SW 1271 (cell line): ENCODE data around the gene OTOGL.
A peak's percentile ranks its signal among the peaks of the same experiment; 100 is the strongest.
"Not testable (repeated sequence)": the region's sequence is repeated elsewhere in the genome, so short reads cannot be mapped to it uniquely, and the experiment has no call there.

Source experiments
- DNase-seq, 2 experiments: peaks; one replicate each; lab custom pipeline; 2025; lab: John Stamatoyannopoulos, UW

The OTOGL gene

GRCh38 chr12:80230068-80230467 is 130.7 kb downstream of the OTOGL start:
- no peak for DNase-seq

GRCh38 chr12:80232837-80233236 is 133.5 kb downstream of the OTOGL start:
- no peak for DNase-seq

DNA sequence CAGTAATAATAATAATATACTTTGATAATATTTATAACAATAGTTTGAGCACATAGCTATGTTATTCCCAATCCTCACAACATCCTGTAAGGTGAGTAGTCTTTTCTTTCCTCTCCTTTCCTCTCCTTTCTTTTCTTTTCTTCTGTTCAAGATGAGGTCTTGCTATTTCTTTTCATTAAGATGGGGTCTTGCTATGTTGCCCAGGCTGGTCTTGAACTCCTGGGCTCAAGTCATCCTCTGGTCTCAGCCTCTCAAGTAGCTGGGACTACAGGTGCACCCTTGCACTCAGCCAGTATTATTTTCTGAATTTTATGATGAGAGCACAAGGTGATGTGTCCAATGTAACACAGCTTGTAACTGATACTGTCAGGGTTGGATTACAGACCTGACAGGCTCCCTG is 134.6 kb downstream of the OTOGL start:
- no peak for DNase-seq

GRCh38 chr12:80234667-80235066 is 135.3 kb downstream of the OTOGL start:
- no peak for DNase-seq

DNA sequence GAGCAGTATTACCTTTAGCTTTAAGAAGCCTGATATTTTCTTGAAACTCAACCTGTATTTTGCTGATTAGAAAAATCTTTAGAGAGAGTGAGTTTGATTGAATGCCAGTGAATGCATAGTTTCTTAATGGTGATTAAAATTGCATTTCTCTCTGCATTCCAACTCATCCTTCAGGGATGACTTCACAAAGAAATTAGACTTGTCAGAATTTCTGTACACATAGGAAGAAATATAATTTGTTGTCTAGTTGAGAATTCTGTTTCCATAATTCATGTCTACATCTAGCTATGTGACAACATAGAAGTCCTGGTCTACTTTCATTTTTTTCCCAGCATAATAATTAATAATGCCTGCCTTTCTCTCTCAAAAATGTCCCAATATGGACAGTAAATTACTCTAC is 136.6 kb downstream of the OTOGL start:
- DNase-seq, result no peak

GRCh38 chr12:80239867-80240266 is 140.5 kb downstream of the OTOGL start:
- no peak for DNase-seq

DNA sequence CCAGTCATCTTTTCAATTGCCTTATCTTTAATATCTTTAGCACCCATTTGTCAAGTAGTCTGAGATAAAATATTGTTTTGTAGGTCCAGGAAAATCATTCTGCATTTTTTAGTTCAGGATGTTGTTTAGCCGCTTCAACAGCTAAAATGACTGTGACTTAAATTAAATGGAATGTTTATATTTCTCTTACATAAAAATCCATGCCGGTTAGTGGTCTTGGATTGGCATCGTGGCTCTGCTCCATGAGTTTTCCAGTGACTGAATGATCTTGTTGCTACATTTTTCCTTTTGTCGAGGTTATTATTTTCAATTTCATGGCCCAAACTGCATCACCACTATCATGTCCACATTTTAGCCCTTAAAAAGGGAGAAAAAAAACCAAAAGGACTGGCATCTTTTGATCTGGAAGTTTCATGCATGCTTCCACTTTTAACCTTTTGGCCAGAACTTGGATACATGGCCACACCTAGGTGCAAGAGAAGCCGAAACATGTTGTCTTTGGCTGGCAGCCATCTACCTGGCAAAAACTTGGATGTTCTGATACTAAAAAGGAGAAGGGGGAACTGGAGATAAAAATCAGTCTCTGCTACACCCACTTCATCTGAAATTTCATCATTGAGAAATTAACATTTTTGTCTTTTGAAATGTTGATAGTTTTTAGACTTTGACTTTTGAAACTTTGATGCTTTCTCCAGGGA is 142.4 kb downstream of the OTOGL start:
- no peak for DNase-seq

GRCh38 chr12:80242321-80242720 is 143.0 kb downstream of the OTOGL start:
- no peak for DNase-seq

GRCh38 chr12:80249581-80249980 is 150.2 kb downstream of the OTOGL start:
- DNase-seq, result not testable (repeated sequence)

- no peak for DNase-seq
These were observed 158.6 kb downstream of the OTOGL start for GRCh38 chr12:80257920-80258319.

GRCh38 chr12:80260269-80260668 is 160.9 kb downstream of the OTOGL start:
- DNase-seq, result no peak

DNA sequence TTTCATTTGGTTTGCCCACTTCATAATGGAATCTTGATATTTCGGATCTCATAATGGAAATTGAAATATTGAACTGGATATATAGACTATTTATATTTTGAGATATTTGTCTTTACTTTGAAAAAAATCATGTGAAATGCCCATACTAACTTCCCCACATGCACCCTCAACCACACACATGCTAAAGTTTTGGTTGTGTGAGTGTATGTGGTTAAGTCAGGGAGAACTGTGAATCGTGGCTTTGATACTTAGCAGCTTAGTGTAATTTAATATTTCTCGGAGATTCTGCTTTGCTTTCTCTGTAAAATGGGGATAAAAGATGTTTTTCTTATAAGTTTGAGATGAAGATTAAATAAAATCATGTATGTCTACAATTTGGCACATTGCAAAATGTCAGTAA is 162.1 kb downstream of the OTOGL start:
- DNase-seq, result no peak

DNA sequence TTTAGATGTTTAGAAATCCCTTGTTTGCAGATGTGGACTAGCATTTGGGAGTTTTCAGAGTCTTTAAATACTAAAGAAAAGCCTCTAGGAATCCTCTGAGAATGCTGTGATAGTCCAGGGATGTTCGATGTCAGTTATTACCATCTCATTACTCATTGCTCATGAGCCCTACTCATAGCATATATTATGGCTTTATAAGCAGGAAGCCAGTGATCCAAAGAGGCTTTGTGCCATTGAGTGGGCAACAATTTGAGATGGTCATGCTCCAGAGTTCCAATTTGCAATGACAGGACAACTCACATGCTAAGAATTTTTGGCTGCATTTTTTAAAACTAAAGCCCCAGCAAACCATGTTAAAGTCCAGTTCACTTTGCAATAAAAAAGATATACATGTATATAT is 163.0 kb downstream of the OTOGL start:
- DNase-seq, result no peak

GRCh38 chr12:80262771-80263170 is 163.4 kb downstream of the OTOGL start:
- no peak for DNase-seq

- DNase-seq, result no peak
These were observed 165.0 kb downstream of the OTOGL start for GRCh38 chr12:80264386-80264785.

DNA sequence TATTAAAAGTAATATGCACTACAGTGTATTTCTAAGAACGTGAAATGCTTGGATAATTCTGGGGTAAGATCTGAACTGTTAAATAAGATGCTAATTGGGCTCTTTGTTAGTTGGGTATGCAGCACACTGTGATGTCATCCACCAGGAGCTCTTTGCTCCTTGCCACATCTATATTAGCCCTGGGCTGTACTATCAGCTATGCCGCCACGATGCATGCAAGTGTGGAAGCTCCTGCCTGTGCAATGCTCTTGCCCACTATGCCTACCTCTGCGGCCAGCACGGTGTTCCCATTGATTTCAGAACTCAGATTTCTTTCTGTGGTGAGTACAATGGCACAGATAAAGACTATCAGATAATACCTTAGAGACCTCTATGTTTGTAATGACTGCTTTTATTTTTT is 165.6 kb downstream of the OTOGL start:
- no peak for DNase-seq

- DNase-seq, result peak; percentile 67 to 85
These were observed 169.8 kb downstream of the OTOGL start for GRCh38 chr12:80268924-80269749.

DNA sequence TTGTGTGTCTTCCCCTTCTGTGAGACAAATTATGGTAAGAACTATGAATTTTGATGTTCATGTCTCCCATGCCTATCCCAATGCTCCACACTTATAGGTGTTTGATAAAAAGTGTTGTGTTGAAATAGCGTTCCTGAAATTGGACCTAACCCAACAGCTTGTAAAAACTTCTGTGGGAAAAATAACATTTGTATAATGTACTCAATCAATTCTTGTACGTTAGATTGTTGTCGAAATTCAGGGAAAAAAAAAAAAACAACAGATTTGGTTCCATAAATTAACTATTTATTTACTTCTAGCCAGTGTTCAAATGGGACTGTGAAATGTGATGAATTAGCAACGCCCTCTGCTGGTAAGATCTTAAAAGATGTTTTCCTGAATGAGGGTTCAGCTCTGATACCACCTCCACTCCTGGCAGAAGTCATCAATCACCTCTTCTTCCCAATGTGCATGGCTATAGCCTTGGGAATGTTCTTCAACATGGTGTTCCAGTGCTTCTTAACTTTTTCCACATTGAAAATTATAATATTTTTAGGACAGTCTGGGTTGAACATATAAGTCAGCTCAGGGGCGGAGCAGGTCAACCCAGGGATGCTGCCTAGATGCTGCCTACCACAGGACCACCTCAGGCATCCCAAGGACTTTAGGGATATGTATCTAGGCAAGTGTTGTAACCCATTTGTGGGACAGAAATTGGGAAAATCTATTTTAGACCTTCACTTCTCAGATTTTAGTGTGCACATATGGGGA is 170.6 kb downstream of the OTOGL start:
- DNase-seq, result peak in 1 of 2 experiments; percentile 71

DNA sequence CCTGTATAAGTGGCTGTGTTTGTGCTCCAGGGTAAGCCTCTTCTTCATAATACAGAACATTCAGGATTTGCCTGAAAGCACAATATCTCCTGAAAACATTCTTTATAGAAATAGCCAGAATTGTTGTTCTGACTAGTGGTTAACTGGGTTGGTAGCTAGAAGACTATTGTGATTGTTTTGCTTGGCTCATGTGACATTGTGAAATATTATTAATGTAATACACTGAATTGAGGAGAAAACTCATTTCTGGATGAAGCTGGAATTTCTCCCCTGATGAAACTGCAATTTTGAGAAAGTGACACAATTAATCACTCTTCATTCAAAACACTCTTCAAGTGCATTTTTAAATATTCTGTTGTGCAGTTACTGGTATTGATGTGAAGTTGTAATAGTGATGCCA is 172.4 kb downstream of the OTOGL start:
- DNase-seq, result no peak

- DNase-seq, result no peak
These were observed 173.1 kb downstream of the OTOGL start for GRCh38 chr12:80272387-80272915.

DNA sequence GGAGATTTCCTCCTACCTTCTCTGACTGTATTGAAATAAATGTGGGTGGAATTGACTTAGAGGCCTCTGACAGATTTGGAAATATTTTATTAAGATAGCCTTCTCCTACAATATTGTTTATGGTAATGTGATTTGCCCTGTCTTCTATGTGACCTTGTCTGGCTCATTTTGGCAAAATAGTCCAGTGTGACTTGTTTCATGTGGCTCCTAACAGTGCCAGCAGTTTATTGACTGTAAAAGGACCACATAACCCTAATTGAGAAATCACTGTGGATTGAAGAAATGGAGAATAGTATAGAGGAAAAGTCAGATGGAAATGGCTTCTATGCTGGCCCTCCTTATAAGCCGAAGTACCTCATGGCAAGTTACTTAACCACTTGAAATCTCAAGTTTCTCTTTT is 173.8 kb downstream of the OTOGL start:
- no peak for DNase-seq

GRCh38 chr12:80277732-80278131 is 178.4 kb downstream of the OTOGL start:
- DNase-seq, result no peak

DNA sequence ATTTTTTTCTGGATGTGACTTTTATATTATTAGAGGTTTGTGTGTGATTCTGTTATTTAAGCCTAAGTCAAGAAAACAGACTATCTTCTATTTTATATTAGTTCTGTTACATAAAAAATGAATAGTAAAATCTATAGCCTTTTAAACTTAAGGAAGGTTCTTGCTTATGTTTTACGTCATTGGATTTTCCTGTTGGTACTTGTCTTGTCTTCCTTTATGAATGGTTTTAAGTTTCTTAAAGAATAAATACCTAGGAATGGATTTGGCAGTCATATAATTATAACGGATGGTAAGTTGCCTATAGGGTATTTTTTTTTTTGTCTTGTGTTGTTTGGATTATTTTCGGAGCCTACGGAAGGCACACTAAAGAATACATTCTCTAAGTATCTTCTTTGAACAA is 182.9 kb downstream of the OTOGL start:
- DNase-seq, result no peak
